ENCODE measurements around the gene TSEN2. TPM values are rescaled to one million over a fixed set of nuclear protein-coding genes. Genes with fewer than 3 reads are reported as not detected.

TSEN2 gene
- polyA plus RNA-seq, 2 of the 4 experiments (the other 2 are of a cell fraction), result 24.9 to 33.1 TPM

- ChIA-PET CTCF (interaction anchor here (1.2 kb wide), 1 partner anchor 16 kb away, joined by 3 read pairs; no protein-coding TSS in a partner anchor), POLR2A (no interaction called here)
- Histone ChIP-seq H3K4me2 (no peak overlapping the region), H3K27ac (no peak overlapping the region), H3K4me3 (no peak overlapping the region), H3K9me3 (no peaks in the 10 kb centered on the region; the same call in 2 of the 3 replicates), H3K4me1 (peaks cover 28% of the 10 kb centered on the region)
- WGBS (ENCODE audit: missing lambda C conversion rate), result 87% methylated on average over 2 of the region's 2 CpGs
- ATAC-seq (no peak), DNase-seq (ENCODE audit: low read depth in 1 of 2, low spot score in 1 of 2) (no peak), FAIRE-seq (no peak)
- TF ChIP-seq BHLHE40 (IDR thresholded peaks at IDR 0.05; ENCODE audit: low read depth, low read length), result no peak
- TF ChIP-seq ZC3H11A (IDR thresholded peaks at IDR 0.05), result no peak
- TF ChIP-seq EHMT2 (IDR thresholded peaks at IDR 0.05; ENCODE audit: low read depth), result no peak
- TF ChIP-seq ZNF302 (CRISPR knock-in tag; IDR thresholded peaks at IDR 0.05), result no peak
- TF ChIP-seq USF2 (IDR thresholded peaks at IDR 0.05), result no peak
- no peak for TF ChIP-seq HOXB13 (CRISPR knock-in tag; IDR thresholded peaks at IDR 0.05; ENCODE audit: low read depth)
- TF ChIP-seq ESRRA (IDR thresholded peaks at IDR 0.05; ENCODE audit: borderline replicate concordance, low read length), result no peak
- TF ChIP-seq HEYL (CRISPR knock-in tag; IDR thresholded peaks at IDR 0.05), result no peak
- TF ChIP-seq ZFP36 (IDR thresholded peaks at IDR 0.05; ENCODE audit: borderline replicate concordance, partially characterized antibody), result no peak
- no peak for TF ChIP-seq ATOH8 (CRISPR knock-in tag; IDR thresholded peaks at IDR 0.05; ENCODE audit: low read depth)
- TF ChIP-seq REST (IDR thresholded peaks at IDR 0.05), result no peak
- TF ChIP-seq HOXA7 (CRISPR knock-in tag; IDR thresholded peaks at IDR 0.05), result no peak
- TF ChIP-seq NR3C1 (IDR thresholded peaks at IDR 0.05), result no peak
- TF ChIP-seq CHD2 (IDR thresholded peaks at IDR 0.05; ENCODE audit: low read length, partially characterized antibody), result no peak
- no peak for TF ChIP-seq MAZ (IDR thresholded peaks at IDR 0.05; ENCODE audit: borderline replicate concordance, low read depth, low read length)
- no peak for TF ChIP-seq CBX8 (IDR thresholded peaks at IDR 0.05)
- no peak for TF ChIP-seq RAD21 (conservative IDR thresholded peaks at IDR 0.05 in 1 of 2, IDR thresholded peaks at IDR 0.05 in 1 of 2)
- TF ChIP-seq NPAS2 (CRISPR knock-in tag; IDR thresholded peaks at IDR 0.05; ENCODE audit: borderline replicate concordance), result no peak
- TF ChIP-seq HOXB5 (CRISPR knock-in tag; IDR thresholded peaks at IDR 0.05), result no peak
Observed at GRCh38 chr3:12561397-12561796, 77.1 kb downstream of the TSEN2 start.

GRCh38 chr3:12562451-12562850 lies 78.2 kb downstream of the TSEN2 start:
- Histone ChIP-seq H3K4me3 (no peak overlapping the region), H3K4me2 (no peak overlapping the region), H3K27ac (no peak overlapping the region), H3K9me3 (peaks cover 5% of the 10 kb centered on the region; the same call in 2 of the 3 replicates), H3K4me1 (peaks cover 28% of the 10 kb centered on the region)
- TF ChIP-seq HES2 (IDR thresholded peaks at IDR 0.05) (no peak), SMC3 (IDR thresholded peaks at IDR 0.05) (no peak)
- ChIA-PET POLR2A (interaction anchor here (1.2 kb wide), 1 partner anchor 8 kb away, joined by 5 read pairs; no protein-coding TSS in a partner anchor), CTCF (interaction anchor here (1.2 to 1.6 kb wide), 5 partner anchors 13 to 158 kb away, joined by 3 to 6 read pairs (median 5); no protein-coding TSS in a partner anchor)
- 73% methylated on average over 1 of the region's 1 CpG for WGBS (ENCODE audit: missing lambda C conversion rate)
- no peak for DNase-seq (ENCODE audit: low read depth in 1 of 2, low spot score in 1 of 2)
- ATAC-seq, result no peak
- no peak for FAIRE-seq
